Type B pancreatic cell (in vitro differentiated cells): Measurements from ENCODE around the gene AQP12A. TPM values are rescaled to one million over a fixed set of nuclear protein-coding genes. Genes with fewer than 3 reads are reported as not detected.

ENCODE experiments used
- DNase-seq: peaks from one replicate; pipeline ENCODE4 v3.0.0; 2021; ENCODE audit warnings: mixed read lengths; ENCODE audit not compliant: unreplicated experiment; ENCODE audit errors: extremely low spot score
- H3K27ac Mint-ChIP-seq: 2 replicates; pipeline ENCODE4 v1.8.0; 2021; ENCODE audit warnings: mild to moderate bottlenecking, mixed read lengths
- H3K27me3 Mint-ChIP-seq: 2 replicates; pipeline ENCODE4 v1.8.0; 2021; ENCODE audit warnings: mixed read lengths
- H3K36me3 Mint-ChIP-seq: 2 replicates; pipeline ENCODE4 v1.8.0; 2021; ENCODE audit warnings: mixed read lengths
- H3K4me1 Mint-ChIP-seq: one replicate; pipeline ENCODE4 v1.8.0; 2021; ENCODE audit warnings: mixed read lengths; ENCODE audit not compliant: unreplicated experiment
- H3K4me3 Mint-ChIP-seq: 2 replicates; pipeline ENCODE4 v1.8.0; 2021; ENCODE audit warnings: mild to moderate bottlenecking, mixed read lengths
- H3K9me3 Mint-ChIP-seq: 2 replicates; pipeline ENCODE4 v1.8.0; 2021; ENCODE audit warnings: mixed read lengths
- CTCF ChIP-seq: fragments of 200-600 bp; sonication (generic); conservative IDR thresholded peaks from 2 replicates; pipeline ENCODE4 v1.5.0; 2021; ENCODE audit warnings: antibody characterized with exemption, mild to moderate bottlenecking
- total RNA-seq: library from RNA; stranded (reverse); gene quantifications from 2 replicates; pipeline ENCODE4 v1.2.1, GENCODE V29; 2021; ENCODE audit warnings: low replicate concordance

The AQP12A gene
- total RNA-seq, 1 donor from 2014 or later = 0.97 TPM

- Mint-ChIP-seq H3K27ac (no peak overlapping the region), H3K27me3 (peaks cover 8% of the 10 kb centered on the region), H3K9me3 (no peaks in the 10 kb centered on the region), H3K4me1 (peaks cover 4% of the 10 kb centered on the region), H3K36me3 (no peaks in the 10 kb centered on the region), H3K4me3 (no peak overlapping the region)
- TF ChIP-seq CTCF = no peak
- DNase-seq = no peak
Measured at GRCh38 chr2:240701091-240701735, 9.5 kb downstream of the AQP12A start.

GRCh38 chr2:240701736-240702639, 10.3 kb downstream of the AQP12A start:
- H3K4me3 Mint-ChIP-seq = no peak overlapping the region
- peaks cover 8% of the 10 kb centered on the region for H3K27me3 Mint-ChIP-seq
- no peak overlapping the region for H3K27ac Mint-ChIP-seq
- H3K36me3 Mint-ChIP-seq = no peaks in the 10 kb centered on the region
- H3K4me1 Mint-ChIP-seq = peaks cover 4% of the 10 kb centered on the region
- TF ChIP-seq CTCF = no peak
- no peaks in the 10 kb centered on the region for H3K9me3 Mint-ChIP-seq
- no peak for DNase-seq

GRCh38 chr2:240702640-240703011, 11.0 kb downstream of the AQP12A start:
- Mint-ChIP-seq H3K4me3 (no peak overlapping the region), H3K9me3 (no peaks in the 10 kb centered on the region), H3K36me3 (no peaks in the 10 kb centered on the region), H3K27me3 (peaks cover 13% of the 10 kb centered on the region), H3K27ac (no peak overlapping the region), H3K4me1 (peaks cover 4% of the 10 kb centered on the region)
- no peak for DNase-seq
- TF ChIP-seq CTCF = no peak

GRCh38 chr2:240703417-240704341, 12.0 kb downstream of the AQP12A start:
- Mint-ChIP-seq H3K27ac (peak overlapping the region; percentile 18), H3K9me3 (no peaks in the 10 kb centered on the region), H3K4me3 (no peak overlapping the region), H3K36me3 (no peaks in the 10 kb centered on the region), H3K4me1 (peaks cover 4% of the 10 kb centered on the region), H3K27me3 (peaks cover 18% of the 10 kb centered on the region)
- no peak for DNase-seq
- TF ChIP-seq CTCF = no peak

- H3K27ac Mint-ChIP-seq = no peak overlapping the region
- H3K27me3 Mint-ChIP-seq = peaks cover 18% of the 10 kb centered on the region
- H3K36me3 Mint-ChIP-seq = no peaks in the 10 kb centered on the region
- peaks cover 4% of the 10 kb centered on the region for H3K4me1 Mint-ChIP-seq
- no peaks in the 10 kb centered on the region for H3K9me3 Mint-ChIP-seq
- no peak overlapping the region for H3K4me3 Mint-ChIP-seq
- TF ChIP-seq CTCF = no peak
- DNase-seq = no peak
Measured at GRCh38 chr2:240704651-240705050, 13.0 kb downstream of the AQP12A start.
